GM11168 (cell line): ENCODE measurements around the gene PRKN.

Source experiments
- in situ Hi-C: fragments of 300-500 bp; cut with MboI; formaldehyde crosslinking; loops from one replicate; pipeline ENCODE4 v1.12.0; 2022; ENCODE audit warnings: low sequenced_read_pairs; ENCODE audit not compliant: unreplicated experiment

The PRKN gene

GRCh38 chr6:161410736-161411135, 1316.8 kb downstream of the PRKN start:
- in situ Hi-C loops: loop anchor here (25.0 kb wide), 1 partner anchor 277 kb away; no protein-coding TSS in a partner anchor

- in situ Hi-C loops: loop anchor here (25.0 kb wide), 1 partner anchor 277 kb away; no protein-coding TSS in a partner anchor
Observed at GRCh38 chr6:161410076-161410475, 1317.5 kb downstream of the PRKN start.

GRCh38 chr6:161409353-161409752, 1318.2 kb downstream of the PRKN start:
- in situ Hi-C loops: loop anchor here (25.0 kb wide), 1 partner anchor 278 kb away; no protein-coding TSS in a partner anchor

- in situ Hi-C loops: loop anchor here (25.0 kb wide), 1 partner anchor 279 kb away; no protein-coding TSS in a partner anchor
Observed at GRCh38 chr6:161408041-161408440, 1319.5 kb downstream of the PRKN start.

- in situ Hi-C loops: loop anchor here (25.0 kb wide), 1 partner anchor 280 kb away; no protein-coding TSS in a partner anchor
Observed at GRCh38 chr6:161407581-161407980, 1320.0 kb downstream of the PRKN start.

- in situ Hi-C loops: loop anchor here (25.0 kb wide), 1 partner anchor 280 kb away; no protein-coding TSS in a partner anchor
Observed at GRCh38 chr6:161407115-161407514, 1320.5 kb downstream of the PRKN start.

- in situ Hi-C loops: loop anchor here (25.0 kb wide), 1 partner anchor 281 kb away; no protein-coding TSS in a partner anchor
Observed at GRCh38 chr6:161406646-161407045, 1320.9 kb downstream of the PRKN start.

GRCh38 chr6:161405418-161405817, 1322.1 kb downstream of the PRKN start:
- in situ Hi-C loops: loop anchor here (25.0 kb wide), 1 partner anchor 282 kb away; no protein-coding TSS in a partner anchor

GRCh38 chr6:161403717-161404116, 1323.8 kb downstream of the PRKN start:
- in situ Hi-C loops: loop anchor here (25.0 kb wide), 1 partner anchor 284 kb away; no protein-coding TSS in a partner anchor

- in situ Hi-C loops: loop anchor here (25.0 kb wide), 1 partner anchor 286 kb away; no protein-coding TSS in a partner anchor
Observed at GRCh38 chr6:161401587-161402309, 1325.8 kb downstream of the PRKN start.

- in situ Hi-C loops: loop anchor here (25.0 kb wide), 1 partner anchor 287 kb away; no protein-coding TSS in a partner anchor
Observed at GRCh38 chr6:161400671-161401070, 1326.9 kb downstream of the PRKN start.

- in situ Hi-C loops: no loop called here
Observed at GRCh38 chr6:161396539-161396938, 1331.0 kb downstream of the PRKN start.

- in situ Hi-C loops: no loop called here
Observed at GRCh38 chr6:161395716-161396231, 1331.8 kb downstream of the PRKN start.

GRCh38 chr6:161394437-161394836, 1333.1 kb downstream of the PRKN start:
- in situ Hi-C loops: no loop called here

GRCh38 chr6:161393839-161394364, 1333.7 kb downstream of the PRKN start:
- in situ Hi-C loops: no loop called here

- in situ Hi-C loops: no loop called here
Observed at GRCh38 chr6:161393292-161393691, 1334.3 kb downstream of the PRKN start.

- in situ Hi-C loops: no loop called here
Observed at GRCh38 chr6:161389756-161390155, 1337.8 kb downstream of the PRKN start.

- in situ Hi-C loops: no loop called here
Observed at GRCh38 chr6:161383951-161384350, 1343.6 kb downstream of the PRKN start.

GRCh38 chr6:161379834-161380582, 1347.6 kb downstream of the PRKN start:
- in situ Hi-C loops: loop anchor here (10.0 kb wide), 2 partner anchors 445 to 645 kb away; no protein-coding TSS in a partner anchor

- in situ Hi-C loops: loop anchor here (10.0 kb wide), 2 partner anchors 443 to 643 kb away; no protein-coding TSS in a partner anchor
Observed at GRCh38 chr6:161378115-161378514, 1349.5 kb downstream of the PRKN start.
